ENCODE data around the gene STXBP6. TPM values are rescaled to one million over a fixed set of nuclear protein-coding genes. Genes with fewer than 3 reads are reported as not detected.

STXBP6 gene
- total and polyA plus RNA-seq, 2 of the 13 experiments (the other 11 are each of a cell fraction or from before 2014, with no cell fraction given), result 35.3 to 42.8 TPM

DNA sequence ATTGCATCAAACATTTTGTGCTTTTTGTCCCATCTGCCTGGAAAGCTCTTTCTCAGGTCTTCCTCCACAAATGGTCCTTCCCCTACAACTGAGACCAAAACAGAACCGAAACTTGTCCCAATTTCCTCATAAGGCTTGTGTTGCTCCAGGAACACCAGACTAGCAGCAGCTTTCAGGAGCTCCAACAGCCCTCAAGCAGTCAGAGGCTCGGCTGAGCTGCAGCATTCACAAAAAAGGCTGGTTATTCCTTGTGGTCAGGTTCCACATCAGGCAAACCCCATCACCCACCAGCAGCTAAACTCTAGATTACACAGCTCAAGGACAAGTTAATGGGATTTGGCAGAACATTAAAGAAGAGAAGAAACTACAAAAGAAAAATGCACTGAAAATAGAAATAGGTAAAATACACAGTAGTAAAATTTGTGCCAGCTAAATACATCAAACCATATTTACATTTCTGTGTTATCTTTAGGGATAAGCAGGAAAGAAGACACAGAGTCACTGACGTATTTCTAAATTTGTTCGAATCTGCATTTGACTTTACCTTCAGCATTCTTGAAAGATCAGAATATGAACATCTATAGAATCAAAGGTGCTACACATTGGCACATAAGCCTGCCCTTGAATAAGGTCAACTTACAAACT is 141.2 kb downstream of the STXBP6 start (continued):
- TF ChIP-seq, protein P1, sequence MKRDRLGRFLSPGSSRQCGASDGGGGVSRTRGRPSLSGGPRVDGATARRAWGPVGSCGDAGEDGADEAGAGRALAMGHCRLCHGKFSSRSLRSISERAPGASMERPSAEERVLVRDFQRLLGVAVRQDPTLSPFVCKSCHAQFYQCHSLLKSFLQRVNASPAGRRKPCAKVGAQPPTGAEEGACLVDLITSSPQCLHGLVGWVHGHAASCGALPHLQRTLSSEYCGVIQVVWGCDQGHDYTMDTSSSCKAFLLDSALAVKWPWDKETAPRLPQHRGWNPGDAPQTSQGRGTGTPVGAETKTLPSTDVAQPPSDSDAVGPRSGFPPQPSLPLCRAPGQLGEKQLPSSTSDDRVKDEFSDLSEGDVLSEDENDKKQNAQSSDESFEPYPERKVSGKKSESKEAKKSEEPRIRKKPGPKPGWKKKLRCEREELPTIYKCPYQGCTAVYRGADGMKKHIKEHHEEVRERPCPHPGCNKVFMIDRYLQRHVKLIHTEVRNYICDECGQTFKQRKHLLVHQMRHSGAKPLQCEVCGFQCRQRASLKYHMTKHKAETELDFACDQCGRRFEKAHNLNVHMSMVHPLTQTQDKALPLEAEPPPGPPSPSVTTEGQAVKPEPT (CRISPR knock-in tag; IDR thresholded peaks at IDR 0.05; ENCODE audit: low read depth), result peak; percentile 32; the same call in 1 of the 2 replicates
- TF ChIP-seq MIER3 (CRISPR knock-in tag; IDR thresholded peaks at IDR 0.05; ENCODE audit: borderline replicate concordance) (0 out of 2 replicates have a peak, but pooled peaks have one; percentile 46), ZNF616 (CRISPR knock-in tag; IDR thresholded peaks at IDR 0.05; ENCODE audit: low read depth) (no peak), MXI1 (IDR thresholded peaks at IDR 0.05; ENCODE audit: borderline replicate concordance, low read depth, low read length) (no peak), ZNF136 (CRISPR knock-in tag; IDR thresholded peaks at IDR 0.05; ENCODE audit: low read depth) (0 out of 2 replicates have a peak, but pooled peaks have one; percentile 14), GFI1 (CRISPR knock-in tag; IDR thresholded peaks at IDR 0.05; ENCODE audit: borderline replicate concordance) (0 out of 2 replicates have a peak, but pooled peaks have one; percentile 51), ZNF124 (CRISPR knock-in tag; IDR thresholded peaks at IDR 0.05) (peak; percentile 26; the same call in 1 of the 2 replicates), ZNF33B (CRISPR knock-in tag; IDR thresholded peaks at IDR 0.05) (no peak), FOXK2 (IDR thresholded peaks at IDR 0.05) (no peak)
- TF ChIP-seq, protein P2, sequence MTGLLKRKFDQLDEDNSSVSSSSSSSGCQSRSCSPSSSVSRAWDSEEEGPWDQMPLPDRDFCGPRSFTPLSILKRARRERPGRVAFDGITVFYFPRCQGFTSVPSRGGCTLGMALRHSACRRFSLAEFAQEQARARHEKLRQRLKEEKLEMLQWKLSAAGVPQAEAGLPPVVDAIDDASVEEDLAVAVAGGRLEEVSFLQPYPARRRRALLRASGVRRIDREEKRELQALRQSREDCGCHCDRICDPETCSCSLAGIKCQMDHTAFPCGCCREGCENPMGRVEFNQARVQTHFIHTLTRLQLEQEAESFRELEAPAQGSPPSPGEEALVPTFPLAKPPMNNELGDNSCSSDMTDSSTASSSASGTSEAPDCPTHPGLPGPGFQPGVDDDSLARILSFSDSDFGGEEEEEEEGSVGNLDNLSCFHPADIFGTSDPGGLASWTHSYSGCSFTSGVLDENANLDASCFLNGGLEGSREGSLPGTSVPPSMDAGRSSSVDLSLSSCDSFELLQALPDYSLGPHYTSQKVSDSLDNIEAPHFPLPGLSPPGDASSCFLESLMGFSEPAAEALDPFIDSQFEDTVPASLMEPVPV (CRISPR knock-in tag; IDR thresholded peaks at IDR 0.05), result no peak
- TF ChIP-seq, protein P3, sequence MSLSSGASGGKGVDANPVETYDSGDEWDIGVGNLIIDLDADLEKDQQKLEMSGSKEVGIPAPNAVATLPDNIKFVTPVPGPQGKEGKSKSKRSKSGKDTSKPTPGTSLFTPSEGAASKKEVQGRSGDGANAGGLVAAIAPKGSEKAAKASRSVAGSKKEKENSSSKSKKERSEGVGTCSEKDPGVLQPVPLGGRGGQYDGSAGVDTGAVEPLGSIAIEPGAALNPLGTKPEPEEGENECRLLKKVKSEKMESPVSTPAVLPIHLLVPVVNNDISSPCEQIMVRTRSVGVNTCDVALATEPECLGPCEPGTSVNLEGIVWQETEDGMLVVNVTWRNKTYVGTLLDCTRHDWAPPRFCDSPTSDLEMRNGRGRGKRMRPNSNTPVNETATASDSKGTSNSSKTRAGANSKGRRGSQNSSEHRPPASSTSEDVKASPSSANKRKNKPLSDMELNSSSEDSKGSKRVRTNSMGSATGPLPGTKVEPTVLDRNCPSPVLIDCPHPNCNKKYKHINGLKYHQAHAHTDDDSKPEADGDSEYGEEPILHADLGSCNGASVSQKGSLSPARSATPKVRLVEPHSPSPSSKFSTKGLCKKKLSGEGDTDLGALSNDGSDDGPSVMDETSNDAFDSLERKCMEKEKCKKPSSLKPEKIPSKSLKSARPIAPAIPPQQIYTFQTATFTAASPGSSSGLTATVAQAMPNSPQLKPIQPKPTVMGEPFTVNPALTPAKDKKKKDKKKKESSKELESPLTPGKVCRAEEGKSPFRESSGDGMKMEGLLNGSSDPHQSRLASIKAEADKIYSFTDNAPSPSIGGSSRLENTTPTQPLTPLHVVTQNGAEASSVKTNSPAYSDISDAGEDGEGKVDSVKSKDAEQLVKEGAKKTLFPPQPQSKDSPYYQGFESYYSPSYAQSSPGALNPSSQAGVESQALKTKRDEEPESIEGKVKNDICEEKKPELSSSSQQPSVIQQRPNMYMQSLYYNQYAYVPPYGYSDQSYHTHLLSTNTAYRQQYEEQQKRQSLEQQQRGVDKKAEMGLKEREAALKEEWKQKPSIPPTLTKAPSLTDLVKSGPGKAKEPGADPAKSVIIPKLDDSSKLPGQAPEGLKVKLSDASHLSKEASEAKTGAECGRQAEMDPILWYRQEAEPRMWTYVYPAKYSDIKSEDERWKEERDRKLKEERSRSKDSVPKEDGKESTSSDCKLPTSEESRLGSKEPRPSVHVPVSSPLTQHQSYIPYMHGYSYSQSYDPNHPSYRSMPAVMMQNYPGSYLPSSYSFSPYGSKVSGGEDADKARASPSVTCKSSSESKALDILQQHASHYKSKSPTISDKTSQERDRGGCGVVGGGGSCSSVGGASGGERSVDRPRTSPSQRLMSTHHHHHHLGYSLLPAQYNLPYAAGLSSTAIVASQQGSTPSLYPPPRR (CRISPR knock-in tag; IDR thresholded peaks at IDR 0.05; ENCODE audit: borderline replicate concordance), result peak; percentile 79
- TF ChIP-seq, protein P4, sequence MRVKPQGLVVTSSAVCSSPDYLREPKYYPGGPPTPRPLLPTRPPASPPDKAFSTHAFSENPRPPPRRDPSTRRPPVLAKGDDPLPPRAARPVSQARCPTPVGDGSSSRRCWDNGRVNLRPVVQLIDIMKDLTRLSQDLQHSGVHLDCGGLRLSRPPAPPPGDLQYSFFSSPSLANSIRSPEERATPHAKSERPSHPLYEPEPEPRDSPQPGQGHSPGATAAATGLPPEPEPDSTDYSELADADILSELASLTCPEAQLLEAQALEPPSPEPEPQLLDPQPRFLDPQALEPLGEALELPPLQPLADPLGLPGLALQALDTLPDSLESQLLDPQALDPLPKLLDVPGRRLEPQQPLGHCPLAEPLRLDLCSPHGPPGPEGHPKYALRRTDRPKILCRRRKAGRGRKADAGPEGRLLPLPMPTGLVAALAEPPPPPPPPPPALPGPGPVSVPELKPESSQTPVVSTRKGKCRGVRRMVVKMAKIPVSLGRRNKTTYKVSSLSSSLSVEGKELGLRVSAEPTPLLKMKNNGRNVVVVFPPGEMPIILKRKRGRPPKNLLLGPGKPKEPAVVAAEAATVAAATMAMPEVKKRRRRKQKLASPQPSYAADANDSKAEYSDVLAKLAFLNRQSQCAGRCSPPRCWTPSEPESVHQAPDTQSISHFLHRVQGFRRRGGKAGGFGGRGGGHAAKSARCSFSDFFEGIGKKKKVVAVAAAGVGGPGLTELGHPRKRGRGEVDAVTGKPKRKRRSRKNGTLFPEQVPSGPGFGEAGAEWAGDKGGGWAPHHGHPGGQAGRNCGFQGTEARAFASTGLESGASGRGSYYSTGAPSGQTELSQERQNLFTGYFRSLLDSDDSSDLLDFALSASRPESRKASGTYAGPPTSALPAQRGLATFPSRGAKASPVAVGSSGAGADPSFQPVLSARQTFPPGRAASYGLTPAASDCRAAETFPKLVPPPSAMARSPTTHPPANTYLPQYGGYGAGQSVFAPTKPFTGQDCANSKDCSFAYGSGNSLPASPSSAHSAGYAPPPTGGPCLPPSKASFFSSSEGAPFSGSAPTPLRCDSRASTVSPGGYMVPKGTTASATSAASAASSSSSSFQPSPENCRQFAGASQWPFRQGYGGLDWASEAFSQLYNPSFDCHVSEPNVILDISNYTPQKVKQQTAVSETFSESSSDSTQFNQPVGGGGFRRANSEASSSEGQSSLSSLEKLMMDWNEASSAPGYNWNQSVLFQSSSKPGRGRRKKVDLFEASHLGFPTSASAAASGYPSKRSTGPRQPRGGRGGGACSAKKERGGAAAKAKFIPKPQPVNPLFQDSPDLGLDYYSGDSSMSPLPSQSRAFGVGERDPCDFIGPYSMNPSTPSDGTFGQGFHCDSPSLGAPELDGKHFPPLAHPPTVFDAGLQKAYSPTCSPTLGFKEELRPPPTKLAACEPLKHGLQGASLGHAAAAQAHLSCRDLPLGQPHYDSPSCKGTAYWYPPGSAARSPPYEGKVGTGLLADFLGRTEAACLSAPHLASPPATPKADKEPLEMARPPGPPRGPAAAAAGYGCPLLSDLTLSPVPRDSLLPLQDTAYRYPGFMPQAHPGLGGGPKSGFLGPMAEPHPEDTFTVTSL (CRISPR knock-in tag; IDR thresholded peaks at IDR 0.05; ENCODE audit: borderline replicate concordance), result peak; percentile 40; the same call in 1 of the 2 replicates

Measured in HepG2 (cell line).